Colonic mucosa (tissue), 4 donors: ENCODE measurements around the gene FAM118B. TPM values are rescaled to one million over a fixed set of nuclear protein-coding genes. Genes with fewer than 3 reads are reported as not detected.

Experiments
- DNase-seq: peaks from one replicate; pipeline ENCODE4 v3.0.0-alpha.2; 2020
- H3K27ac ChIP-seq: fragments of 200-600 bp; one replicate; pipeline ENCODE4 v1.8.0; 2021
- H3K27me3 ChIP-seq: fragments of 200-600 bp; one replicate; pipeline ENCODE4 v1.8.0; 2021
- H3K36me3 ChIP-seq: fragments of 200-600 bp; one replicate; pipeline ENCODE4 v1.8.0; 2021
- H3K4me1 ChIP-seq: fragments of 200-600 bp; one replicate; pipeline ENCODE4 v1.8.0; 2021; ENCODE audit warnings: mild to moderate bottlenecking
- H3K4me3 ChIP-seq: fragments of 200-600 bp; one replicate; pipeline ENCODE4 v1.8.0; 2021
- H3K9ac ChIP-seq, 2 donors: one replicate each; pipeline ENCODE4 v1.7.0; 2013; ENCODE audit warnings: control low read depth in 2 of 2, low read depth in 2 of 2, low read length in 2 of 2
- H3K9me3 ChIP-seq: fragments of 200-600 bp; one replicate; pipeline ENCODE4 v1.8.0; 2021
- intact Hi-C: fragments of 100-400 bp; cut with DNase I; formaldehyde crosslinking; loops from one replicate; pipeline ENCODE4 v1.14.1; 2022
- total RNA-seq, 2 donors: library from RNA; stranded (reverse); fragmentation: NEBNext Ultra II Directional in 1 of 2; extraction: Animal tissue kit (Norgen Biotek cat#: 25700) in 1 of 2; gene quantifications; one replicate each; pipeline ENCODE4 v1.2.1, GENCODE V29; 2021
- TF ChIP-seq, protein P1 (sequence below): fragments of 200-600 bp; IDR thresholded peaks from one replicate; pipeline ENCODE4 v1.8.0; 2022; ENCODE audit warnings: antibody characterized with exemption, mild to moderate bottlenecking
- donor health status: healthy.
- donor health status: DM: no; HTN: no; CAD: no.
- donor health status: DM: no; HTN: no; CAD: no.

Gene FAM118B
- total RNA-seq, 2 donors from 2014 or later: 57.9 to 58.3 TPM

DNA sequence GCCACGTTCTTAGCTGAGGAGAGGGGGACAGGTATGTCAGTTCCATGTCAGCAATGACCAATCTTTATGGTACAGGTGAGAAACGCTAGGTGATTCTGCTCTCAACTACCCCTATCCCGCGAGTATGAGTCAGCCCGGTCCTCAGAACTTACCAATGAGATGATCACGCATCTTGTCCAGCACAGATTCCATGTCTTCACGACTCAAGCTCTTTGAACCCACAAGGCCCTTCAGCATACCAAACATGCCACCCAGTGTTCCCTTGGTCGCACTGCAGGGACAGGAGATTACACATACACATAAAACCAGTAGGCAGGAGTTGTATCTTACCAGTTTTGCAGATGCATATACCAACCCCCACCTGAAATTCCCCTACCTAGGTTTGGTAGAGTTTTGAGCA is 54.2 kb downstream of the FAM118B start:
- TF ChIP-seq, protein P1, sequence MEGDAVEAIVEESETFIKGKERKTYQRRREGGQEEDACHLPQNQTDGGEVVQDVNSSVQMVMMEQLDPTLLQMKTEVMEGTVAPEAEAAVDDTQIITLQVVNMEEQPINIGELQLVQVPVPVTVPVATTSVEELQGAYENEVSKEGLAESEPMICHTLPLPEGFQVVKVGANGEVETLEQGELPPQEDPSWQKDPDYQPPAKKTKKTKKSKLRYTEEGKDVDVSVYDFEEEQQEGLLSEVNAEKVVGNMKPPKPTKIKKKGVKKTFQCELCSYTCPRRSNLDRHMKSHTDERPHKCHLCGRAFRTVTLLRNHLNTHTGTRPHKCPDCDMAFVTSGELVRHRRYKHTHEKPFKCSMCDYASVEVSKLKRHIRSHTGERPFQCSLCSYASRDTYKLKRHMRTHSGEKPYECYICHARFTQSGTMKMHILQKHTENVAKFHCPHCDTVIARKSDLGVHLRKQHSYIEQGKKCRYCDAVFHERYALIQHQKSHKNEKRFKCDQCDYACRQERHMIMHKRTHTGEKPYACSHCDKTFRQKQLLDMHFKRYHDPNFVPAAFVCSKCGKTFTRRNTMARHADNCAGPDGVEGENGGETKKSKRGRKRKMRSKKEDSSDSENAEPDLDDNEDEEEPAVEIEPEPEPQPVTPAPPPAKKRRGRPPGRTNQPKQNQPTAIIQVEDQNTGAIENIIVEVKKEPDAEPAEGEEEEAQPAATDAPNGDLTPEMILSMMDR: no peak
- Histone ChIP-seq H3K36me3 (peaks cover 17% of the 10 kb centered on the region), H3K27me3 (no peaks in the 10 kb centered on the region), H3K27ac (no peak overlapping the region), H3K4me1 (peaks cover 5% of the 10 kb centered on the region), H3K4me3 (no peak overlapping the region), H3K9me3 (no peaks in the 10 kb centered on the region), H3K9ac (no peak overlapping the region)
- intact Hi-C loops: loop anchor here (5.0 kb wide), 1 partner anchor 54 kb away; the partner anchor contains the start of genes FAM118B and RPUSD4
- no peak for DNase-seq

DNA sequence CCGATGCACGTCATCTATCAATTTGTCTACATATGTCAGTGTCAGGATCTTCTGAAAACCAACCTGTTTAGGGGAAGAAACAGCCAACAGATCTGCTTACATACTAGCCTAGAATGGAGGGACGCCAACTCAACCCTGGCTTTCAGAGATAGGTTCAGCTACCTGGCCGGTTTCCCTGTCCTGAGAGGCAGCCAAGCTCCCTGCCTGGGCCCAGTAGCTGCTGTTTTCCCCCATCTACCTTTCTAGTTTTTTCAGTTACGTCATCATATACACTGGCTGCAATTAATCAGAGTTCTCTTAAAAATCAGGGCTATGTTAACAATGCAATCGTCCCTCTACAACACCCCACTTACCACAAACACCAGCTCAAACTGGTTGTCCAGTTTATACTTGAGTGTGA is 56.1 kb downstream of the FAM118B start:
- Histone ChIP-seq H3K36me3 (peaks cover 17% of the 10 kb centered on the region), H3K4me1 (peaks cover 5% of the 10 kb centered on the region), H3K27ac (peak overlapping the region; percentile 85), H3K27me3 (no peaks in the 10 kb centered on the region), H3K9ac (peak overlapping the region; percentile 89 to 93), H3K9me3 (no peaks in the 10 kb centered on the region), H3K4me3 (peak overlapping the region; percentile 72)
- TF ChIP-seq, protein P1: no peak
- DNase-seq: no peak
- intact Hi-C loops: loop anchor here (5.0 kb wide), 1 partner anchor 55 kb away; the partner anchor contains the start of genes FAM118B and RPUSD4

DNA sequence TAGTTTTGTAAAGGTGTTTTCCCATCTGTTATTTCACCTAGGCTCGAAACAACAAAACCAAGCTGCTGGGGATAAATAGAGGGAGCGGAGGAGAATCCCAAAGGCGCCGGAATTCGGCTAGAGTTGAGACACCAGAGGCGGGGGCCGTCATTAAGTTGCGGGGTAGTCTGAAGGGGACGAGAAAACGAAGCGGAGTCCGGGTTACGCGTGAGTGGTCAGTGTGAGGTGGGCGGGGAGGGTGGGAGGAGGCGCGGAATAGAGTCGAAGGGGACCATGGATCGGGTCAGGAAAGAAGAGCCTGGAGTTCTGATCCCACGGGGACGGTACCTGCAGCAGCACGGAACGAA is 56.8 kb downstream of the FAM118B start:
- Histone ChIP-seq H3K27me3 (no peaks in the 10 kb centered on the region), H3K4me3 (peak overlapping the region; percentile 72), H3K36me3 (peaks cover 17% of the 10 kb centered on the region), H3K9ac (peak overlapping the region; percentile 89 to 93), H3K4me1 (peaks cover 5% of the 10 kb centered on the region), H3K9me3 (no peaks in the 10 kb centered on the region), H3K27ac (peak overlapping the region; percentile 85)
- intact Hi-C loops: loop anchor here (5.0 kb wide), 1 partner anchor 56 kb away; the partner anchor contains the start of genes FAM118B and RPUSD4
- no peak for DNase-seq
- TF ChIP-seq, protein P1: no peak

DNA sequence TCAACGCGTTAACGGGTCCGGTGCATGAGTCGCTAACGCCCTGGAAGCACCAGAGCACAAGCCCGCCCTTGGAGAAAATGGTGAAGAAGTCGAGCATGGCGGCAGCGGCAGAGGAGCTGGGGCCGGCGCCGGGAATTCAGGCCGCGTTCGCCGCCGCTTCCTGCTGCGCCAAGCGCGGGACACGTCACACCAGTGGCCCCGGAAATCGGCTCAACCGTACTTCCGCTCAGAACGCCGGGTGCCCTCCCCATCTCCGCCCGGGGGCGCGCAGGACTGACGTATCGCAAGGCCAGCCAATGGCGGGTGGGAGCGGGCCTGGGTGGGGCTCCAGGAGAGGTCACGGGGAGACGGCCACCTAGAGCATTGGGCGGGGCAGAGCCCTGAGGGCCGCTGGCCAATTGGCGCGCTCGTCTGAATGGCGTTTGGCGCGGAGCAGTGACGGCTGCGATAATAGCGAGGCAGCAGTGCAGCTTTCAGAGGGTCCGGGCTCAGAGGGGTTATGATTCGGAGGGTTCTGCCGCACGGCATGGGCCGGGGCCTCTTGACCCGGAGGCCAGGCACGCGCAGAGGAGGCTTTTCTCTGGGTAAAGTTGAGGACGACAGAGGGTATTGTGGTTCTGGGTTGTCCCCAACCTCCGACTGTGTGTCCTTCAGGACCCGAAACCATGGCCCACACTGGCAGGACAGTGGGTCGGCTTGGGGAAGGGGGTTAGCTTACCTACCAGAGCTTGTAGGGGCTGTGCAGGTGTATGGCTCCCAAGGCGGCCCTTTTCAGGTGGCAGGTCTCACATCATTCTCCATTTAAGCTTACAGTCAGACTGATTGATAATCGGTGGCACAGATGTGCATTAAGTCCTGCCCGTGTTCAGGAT is 57.4 kb downstream of the FAM118B start, which contains the start of the genes FOXRED1 and SRPRA:
Gene FOXRED1, plus strand, starts transcription at position 447 of the 872 bp plus-strand sequence. Its CDS starts 53 bp downstream, at position 500.
Gene SRPRA, minus strand, starts transcription at position 188 of the 872 bp plus-strand sequence. Its CDS starts 91 bp downstream, at position 97.
- peak within 1 kb of the TSS; percentile 89 to 95 for H3K9ac ChIP-seq
- peak within 1 kb of the TSS; percentile 72 for H3K4me3 ChIP-seq
- TF ChIP-seq, protein P1: no peak
- no peaks in the 10 kb centered on the region for H3K9me3 ChIP-seq
- H3K4me1 ChIP-seq: peaks cover 5% of the 10 kb centered on the region
- peak within 1 kb of the TSS; percentile 85 for H3K27ac ChIP-seq
- no peaks in the 10 kb centered on the region for H3K27me3 ChIP-seq
- H3K36me3 ChIP-seq: peaks cover 12% of the 10 kb centered on the region
- DNase-seq: peak; percentile 100
- intact Hi-C loops: loop anchor here (5.0 kb wide), 1 partner anchor 57 kb away; the partner anchor contains the start of genes FAM118B and RPUSD4

DNA sequence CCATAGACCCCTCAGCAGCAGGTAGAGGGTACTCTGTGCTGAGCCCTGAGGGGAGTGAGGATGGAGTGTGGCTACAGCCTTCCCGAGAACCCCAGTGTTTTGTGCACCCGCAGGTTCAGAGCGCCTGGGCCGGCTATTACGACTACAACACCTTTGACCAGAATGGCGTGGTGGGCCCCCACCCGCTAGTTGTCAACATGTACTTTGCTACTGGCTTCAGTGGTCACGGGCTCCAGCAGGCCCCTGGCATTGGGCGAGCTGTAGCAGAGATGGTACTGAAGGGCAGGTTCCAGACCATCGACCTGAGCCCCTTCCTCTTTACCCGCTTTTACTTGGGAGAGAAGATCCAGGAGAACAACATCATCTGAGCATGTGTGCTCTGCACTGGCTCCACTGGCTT is 65.7 kb downstream of the FAM118B start:
- no peak for DNase-seq
- Histone ChIP-seq H3K4me1 (no peaks in the 10 kb centered on the region), H3K9ac (no peak overlapping the region), H3K27ac (no peak overlapping the region), H3K27me3 (no peaks in the 10 kb centered on the region), H3K36me3 (no peaks in the 10 kb centered on the region), H3K9me3 (no peaks in the 10 kb centered on the region), H3K4me3 (no peak overlapping the region)
- intact Hi-C loops: no loop called here
- TF ChIP-seq, protein P1: no peak
